ENCODE data around the gene PP2D1.
"Not testable (repeated sequence)": the region's sequence is repeated elsewhere in the genome, so short reads cannot be mapped to it uniquely, and the experiment has no call there.

Gene PP2D1

DNA sequence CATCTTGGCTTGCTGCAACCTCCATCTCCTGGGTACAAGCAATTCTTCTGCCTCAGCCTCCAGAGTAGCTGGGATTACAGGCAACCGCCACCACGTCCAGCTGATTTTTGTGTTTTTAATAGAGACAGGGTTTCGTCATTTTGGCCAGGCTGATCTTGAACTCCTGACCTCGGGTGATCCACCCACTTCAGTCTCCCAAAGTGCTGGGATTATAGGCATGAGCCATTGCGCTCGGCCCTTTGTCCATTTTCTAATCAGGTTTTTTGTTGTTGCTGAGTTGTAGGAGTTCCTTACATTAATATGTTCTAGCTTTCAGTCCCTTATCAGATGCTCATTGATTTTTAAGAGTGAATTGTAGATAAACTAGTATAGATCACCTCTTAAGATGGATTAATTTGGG lies 44.9 kb downstream of the PP2D1 start:
- no peak for DNase-seq (ENCODE audit: low read depth)
- TF ChIP-seq, protein P1, sequence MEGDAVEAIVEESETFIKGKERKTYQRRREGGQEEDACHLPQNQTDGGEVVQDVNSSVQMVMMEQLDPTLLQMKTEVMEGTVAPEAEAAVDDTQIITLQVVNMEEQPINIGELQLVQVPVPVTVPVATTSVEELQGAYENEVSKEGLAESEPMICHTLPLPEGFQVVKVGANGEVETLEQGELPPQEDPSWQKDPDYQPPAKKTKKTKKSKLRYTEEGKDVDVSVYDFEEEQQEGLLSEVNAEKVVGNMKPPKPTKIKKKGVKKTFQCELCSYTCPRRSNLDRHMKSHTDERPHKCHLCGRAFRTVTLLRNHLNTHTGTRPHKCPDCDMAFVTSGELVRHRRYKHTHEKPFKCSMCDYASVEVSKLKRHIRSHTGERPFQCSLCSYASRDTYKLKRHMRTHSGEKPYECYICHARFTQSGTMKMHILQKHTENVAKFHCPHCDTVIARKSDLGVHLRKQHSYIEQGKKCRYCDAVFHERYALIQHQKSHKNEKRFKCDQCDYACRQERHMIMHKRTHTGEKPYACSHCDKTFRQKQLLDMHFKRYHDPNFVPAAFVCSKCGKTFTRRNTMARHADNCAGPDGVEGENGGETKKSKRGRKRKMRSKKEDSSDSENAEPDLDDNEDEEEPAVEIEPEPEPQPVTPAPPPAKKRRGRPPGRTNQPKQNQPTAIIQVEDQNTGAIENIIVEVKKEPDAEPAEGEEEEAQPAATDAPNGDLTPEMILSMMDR (conservative IDR thresholded peaks at IDR 0.05; ENCODE audit: low read depth, low read length): no peak
- H3K4me3 ChIP-seq (ENCODE audit: low read depth, low read length): no peak overlapping the region

DNA sequence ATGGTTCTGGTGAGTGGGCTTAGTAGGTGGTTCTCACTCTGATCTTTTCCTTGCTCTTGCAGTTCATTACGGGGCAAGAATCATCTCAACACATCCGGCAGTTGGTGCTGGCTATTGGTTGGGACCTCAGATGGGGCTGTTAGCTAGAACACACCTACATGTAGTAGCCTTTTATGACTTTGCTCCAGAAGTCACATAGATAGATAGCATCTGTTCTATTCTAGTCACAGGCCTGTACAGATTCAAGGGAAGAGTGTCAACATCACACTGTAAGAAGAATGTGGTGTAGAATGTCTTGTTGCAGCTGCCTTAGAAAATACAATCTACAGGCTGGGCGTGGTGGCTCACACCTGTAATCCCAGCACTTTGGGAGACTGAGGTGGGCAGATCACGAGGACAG lies 50.1 kb downstream of the PP2D1 start:
- TF ChIP-seq, protein P1 (conservative IDR thresholded peaks at IDR 0.05; ENCODE audit: low read depth, low read length): no peak
- DNase-seq (ENCODE audit: low read depth): no peak
- H3K4me3 ChIP-seq (ENCODE audit: low read depth, low read length): no peak overlapping the region

DNA sequence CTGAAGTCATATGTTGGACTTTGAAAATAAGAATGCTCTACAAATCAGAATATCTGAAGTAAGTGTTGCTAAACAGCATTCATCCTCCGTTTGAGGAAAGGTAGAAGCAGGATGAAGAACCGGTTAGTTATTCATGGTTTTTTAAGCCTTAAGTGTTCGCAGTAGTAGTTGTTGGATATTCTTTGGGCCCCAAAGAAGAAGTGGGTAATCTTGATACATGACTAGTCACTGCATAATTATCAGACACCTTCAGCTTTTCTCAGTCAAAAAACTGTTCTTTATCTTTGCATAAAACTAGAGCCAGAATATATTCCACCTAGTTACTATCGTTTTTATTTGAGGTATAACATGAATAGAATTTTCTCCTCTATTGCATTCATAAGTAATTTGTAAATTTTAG lies 51.4 kb downstream of the PP2D1 start:
- no peak overlapping the region for H3K4me3 ChIP-seq (ENCODE audit: low read depth, low read length)
- TF ChIP-seq, protein P1 (conservative IDR thresholded peaks at IDR 0.05; ENCODE audit: low read depth, low read length): no peak
- no peak for DNase-seq (ENCODE audit: low read depth)

DNA sequence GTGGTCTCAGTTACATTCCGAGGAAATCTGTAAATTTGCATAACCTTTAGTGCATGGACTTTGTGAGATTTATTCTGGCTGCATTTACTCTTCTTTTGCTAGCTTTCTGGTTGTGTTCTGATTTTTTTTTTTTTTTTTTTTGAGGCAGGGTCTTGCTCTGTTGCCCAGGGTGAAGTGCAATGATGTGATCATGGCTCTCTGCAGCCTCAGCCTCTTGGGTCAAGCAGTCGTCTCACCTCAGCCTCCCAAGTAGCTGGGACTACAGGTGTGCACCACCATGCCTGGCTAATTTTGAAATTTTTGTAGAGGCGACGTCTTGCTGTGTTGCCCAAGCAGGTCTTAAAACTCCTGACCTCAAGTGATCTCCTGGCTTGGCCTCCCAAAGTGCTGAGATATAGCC lies 52.6 kb downstream of the PP2D1 start:
- no peak for DNase-seq (ENCODE audit: low read depth)
- TF ChIP-seq, protein P1 (conservative IDR thresholded peaks at IDR 0.05; ENCODE audit: low read depth, low read length): no peak
- no peak overlapping the region for H3K4me3 ChIP-seq (ENCODE audit: low read depth, low read length)

DNA sequence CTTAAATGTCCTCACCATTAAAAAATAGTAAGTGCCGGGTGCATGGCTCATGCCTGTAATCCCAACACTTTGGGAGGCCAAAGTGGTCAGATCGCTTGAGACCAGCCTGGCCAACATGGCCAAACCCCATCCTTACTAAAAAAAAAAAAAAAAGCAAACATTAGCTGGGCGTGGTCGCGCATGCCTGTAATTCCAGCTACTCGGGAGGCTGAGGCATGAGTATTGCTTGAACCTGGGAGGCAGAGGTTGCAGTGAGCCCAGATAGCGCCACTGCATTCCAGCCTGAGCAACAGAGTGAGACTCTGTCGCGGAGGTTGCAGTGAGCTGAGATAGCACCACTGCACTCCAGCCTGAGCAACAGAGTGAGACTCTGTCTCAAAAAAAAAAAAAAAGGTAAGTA lies 54.7 kb downstream of the PP2D1 start:
- not testable (repeated sequence) for DNase-seq (ENCODE audit: low read depth); H3K4me3 ChIP-seq (ENCODE audit: low read depth, low read length)

DNA sequence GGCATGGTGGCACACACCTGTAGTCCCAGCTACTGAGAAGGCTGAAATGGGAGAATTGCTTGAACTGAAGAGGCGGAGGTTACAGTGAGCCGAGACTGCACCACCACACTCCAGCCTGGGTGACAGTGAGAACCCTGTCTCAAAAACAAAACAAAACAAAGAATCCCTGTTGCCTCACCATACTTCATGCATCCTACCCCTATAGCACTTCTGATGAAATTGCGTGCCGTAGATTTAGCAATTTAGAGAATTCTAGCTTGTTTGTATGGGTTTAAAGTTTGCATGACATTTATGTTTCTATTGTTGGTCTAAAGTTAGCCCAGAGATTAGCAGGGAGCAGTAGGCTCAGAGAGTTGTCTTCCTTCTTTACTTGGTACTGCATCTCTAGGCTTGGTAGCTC lies 57.4 kb downstream of the PP2D1 start:
- H3K4me3 ChIP-seq (ENCODE audit: low read depth, low read length): no peak overlapping the region
- DNase-seq (ENCODE audit: low read depth): no peak
- TF ChIP-seq, protein P1 (conservative IDR thresholded peaks at IDR 0.05; ENCODE audit: low read depth, low read length): no peak

DNA sequence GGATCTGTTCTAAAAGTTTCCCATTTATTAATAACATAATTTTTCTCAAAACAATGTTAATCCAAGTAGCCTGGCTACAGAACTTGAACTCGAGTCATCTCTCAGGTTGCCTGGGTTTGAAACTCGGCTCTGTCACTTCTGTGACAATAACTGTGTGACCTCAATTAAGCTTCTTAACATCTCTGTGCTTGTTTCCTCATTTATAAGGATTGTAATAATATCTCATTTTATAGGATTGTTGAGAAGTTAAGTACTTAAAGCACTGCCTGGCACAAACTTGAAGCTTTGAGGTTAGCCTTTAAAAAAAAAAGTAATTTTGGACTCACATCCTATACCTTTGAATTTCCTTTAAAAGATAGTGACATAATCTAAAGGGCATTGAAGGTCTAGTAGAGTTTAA lies 61.7 kb downstream of the PP2D1 start:
- no peak for DNase-seq (ENCODE audit: low read depth)
- TF ChIP-seq, protein P1 (conservative IDR thresholded peaks at IDR 0.05; ENCODE audit: low read depth, low read length): no peak
- no peak overlapping the region for H3K4me3 ChIP-seq (ENCODE audit: low read depth, low read length)

DNA sequence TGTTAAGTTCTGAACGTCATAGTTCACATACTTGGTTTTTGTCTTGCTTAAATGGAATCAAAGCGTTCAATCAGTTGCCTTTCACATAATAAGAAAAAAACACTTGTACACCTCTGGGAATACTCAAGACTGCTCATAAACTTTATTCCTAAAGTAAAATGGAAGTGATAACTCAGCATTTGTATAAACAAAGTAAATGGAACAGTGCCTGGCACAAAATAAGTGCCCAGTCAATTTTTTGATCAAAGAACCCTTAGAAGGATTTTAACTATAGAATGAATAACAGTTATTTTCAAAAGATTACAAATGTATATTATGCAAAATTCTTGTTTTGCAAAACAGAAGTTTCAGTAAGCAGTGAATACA lies 63.9 kb downstream of the PP2D1 start:
- no peak for DNase-seq (ENCODE audit: low read depth)
- H3K4me3 ChIP-seq (ENCODE audit: low read depth, low read length): peak overlapping the region; percentile 97
- TF ChIP-seq, protein P1 (conservative IDR thresholded peaks at IDR 0.05; ENCODE audit: low read depth, low read length): no peak

Data from choroid plexus epithelial cell (primary cell).